Measurements from ENCODE around the gene GNG11.

GNG11 gene

DNA sequence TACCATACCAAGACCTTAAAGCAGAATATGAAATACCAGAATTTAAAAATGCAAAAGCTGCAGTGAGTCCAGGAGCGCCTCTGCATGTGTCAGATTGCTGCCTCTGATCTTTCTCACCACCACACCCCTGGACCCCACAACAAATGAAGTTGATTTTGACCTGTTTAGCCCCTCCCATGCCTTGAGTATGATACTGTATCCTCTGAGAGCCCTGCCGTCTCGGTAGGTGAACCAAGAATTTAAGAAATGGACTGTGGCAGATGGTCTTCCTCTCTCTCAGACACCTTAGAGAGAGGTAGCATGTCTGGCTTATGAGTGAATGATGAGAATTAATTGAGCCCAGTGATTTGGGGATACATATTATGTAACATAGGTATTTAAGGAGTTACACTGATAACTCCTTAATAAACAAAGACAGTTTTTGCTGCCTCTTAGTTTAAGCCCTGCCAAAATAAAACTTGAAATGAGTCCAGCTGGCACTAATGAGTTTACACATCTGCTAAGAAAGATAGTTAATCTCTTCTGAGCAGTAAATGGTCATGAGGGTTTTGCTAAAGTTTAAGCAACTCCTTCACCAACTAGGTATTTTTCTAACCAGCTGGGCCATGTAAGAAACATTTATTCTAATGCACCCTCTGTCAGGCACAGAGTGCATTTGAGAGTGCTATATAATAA lies 26.4 kb upstream of the GNG11 start:
- in situ Hi-C loops (cut with MboI; ENCODE audit: low pct_unique_long_range_greater_than_20kb, low sequenced_read_pairs, unreplicated experiment) = loop anchor here (25.0 kb wide), 1 partner anchor 492 kb away; the partner anchor contains the start of gene COL1A2
- DNase-seq (ENCODE audit: low spot score) = no peak
- TF ChIP-seq, protein P1, sequence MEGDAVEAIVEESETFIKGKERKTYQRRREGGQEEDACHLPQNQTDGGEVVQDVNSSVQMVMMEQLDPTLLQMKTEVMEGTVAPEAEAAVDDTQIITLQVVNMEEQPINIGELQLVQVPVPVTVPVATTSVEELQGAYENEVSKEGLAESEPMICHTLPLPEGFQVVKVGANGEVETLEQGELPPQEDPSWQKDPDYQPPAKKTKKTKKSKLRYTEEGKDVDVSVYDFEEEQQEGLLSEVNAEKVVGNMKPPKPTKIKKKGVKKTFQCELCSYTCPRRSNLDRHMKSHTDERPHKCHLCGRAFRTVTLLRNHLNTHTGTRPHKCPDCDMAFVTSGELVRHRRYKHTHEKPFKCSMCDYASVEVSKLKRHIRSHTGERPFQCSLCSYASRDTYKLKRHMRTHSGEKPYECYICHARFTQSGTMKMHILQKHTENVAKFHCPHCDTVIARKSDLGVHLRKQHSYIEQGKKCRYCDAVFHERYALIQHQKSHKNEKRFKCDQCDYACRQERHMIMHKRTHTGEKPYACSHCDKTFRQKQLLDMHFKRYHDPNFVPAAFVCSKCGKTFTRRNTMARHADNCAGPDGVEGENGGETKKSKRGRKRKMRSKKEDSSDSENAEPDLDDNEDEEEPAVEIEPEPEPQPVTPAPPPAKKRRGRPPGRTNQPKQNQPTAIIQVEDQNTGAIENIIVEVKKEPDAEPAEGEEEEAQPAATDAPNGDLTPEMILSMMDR (IDR thresholded peaks at IDR 0.05; ENCODE audit: extremely low read depth, insufficient read depth, missing control alignments) = no peak

DNA sequence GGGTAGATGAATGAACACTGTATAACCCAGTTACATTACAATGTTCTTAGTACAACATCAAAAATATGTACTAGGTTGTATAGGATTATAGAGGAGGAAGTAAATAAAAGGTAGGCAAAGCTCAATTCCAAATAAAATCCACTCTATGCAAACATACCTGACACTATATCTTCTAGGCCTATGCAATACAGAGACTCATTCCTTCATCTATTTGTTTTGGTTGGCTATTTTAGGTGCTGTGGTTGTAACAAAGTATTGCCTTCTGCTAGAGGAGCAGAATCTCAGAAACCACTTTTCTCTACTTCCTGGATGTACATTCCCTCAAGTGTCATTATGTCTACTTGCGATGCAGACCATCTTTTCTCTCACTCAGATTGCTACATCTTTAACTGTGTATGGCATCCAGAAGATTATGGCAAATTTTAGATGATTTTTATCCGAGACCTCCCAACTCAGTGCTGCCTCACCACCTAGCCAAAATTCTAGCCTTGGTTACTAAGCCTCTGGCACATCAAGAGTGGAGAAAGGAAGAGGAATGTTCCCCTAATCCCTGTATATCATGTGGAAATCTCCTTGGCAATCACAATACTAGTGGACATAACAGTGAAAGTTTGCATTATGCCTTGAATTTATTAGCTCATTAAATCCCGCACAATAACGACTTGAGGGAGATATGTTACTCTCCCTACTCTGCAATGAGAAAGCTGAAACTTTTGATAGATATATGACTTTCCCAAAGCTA lies 25.5 kb upstream of the GNG11 start:
- DNase-seq (ENCODE audit: low spot score) = no peak
- TF ChIP-seq, protein P1 (IDR thresholded peaks at IDR 0.05; ENCODE audit: extremely low read depth, insufficient read depth, missing control alignments) = no peak
- in situ Hi-C loops (cut with MboI; ENCODE audit: low pct_unique_long_range_greater_than_20kb, low sequenced_read_pairs, unreplicated experiment) = loop anchor here (25.0 kb wide), 1 partner anchor 491 kb away; the partner anchor contains the start of gene COL1A2

DNA sequence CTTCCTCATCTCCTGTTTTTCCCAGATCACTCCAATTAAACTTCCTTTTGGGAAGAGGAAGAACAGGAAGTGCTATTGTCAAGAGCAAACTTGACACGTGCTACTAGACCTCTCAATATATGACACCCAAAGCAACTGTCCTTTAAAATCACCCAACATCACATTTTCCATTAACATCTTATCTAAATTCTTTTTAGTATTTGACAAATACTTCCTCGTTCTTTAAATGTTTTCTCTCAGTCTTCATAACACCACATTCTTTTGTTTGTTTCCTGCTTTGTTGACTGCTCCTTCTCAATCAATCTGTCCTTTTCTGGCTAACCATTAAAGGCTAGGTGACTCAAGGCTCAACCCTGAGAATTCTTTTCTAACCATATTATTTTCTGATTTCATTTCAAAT lies 23.9 kb upstream of the GNG11 start:
- TF ChIP-seq, protein P1 (IDR thresholded peaks at IDR 0.05; ENCODE audit: extremely low read depth, insufficient read depth, missing control alignments) = no peak
- in situ Hi-C loops (cut with MboI; ENCODE audit: low pct_unique_long_range_greater_than_20kb, low sequenced_read_pairs, unreplicated experiment) = loop anchor here (25.0 kb wide), 1 partner anchor 490 kb away; the partner anchor contains the start of gene COL1A2

DNA sequence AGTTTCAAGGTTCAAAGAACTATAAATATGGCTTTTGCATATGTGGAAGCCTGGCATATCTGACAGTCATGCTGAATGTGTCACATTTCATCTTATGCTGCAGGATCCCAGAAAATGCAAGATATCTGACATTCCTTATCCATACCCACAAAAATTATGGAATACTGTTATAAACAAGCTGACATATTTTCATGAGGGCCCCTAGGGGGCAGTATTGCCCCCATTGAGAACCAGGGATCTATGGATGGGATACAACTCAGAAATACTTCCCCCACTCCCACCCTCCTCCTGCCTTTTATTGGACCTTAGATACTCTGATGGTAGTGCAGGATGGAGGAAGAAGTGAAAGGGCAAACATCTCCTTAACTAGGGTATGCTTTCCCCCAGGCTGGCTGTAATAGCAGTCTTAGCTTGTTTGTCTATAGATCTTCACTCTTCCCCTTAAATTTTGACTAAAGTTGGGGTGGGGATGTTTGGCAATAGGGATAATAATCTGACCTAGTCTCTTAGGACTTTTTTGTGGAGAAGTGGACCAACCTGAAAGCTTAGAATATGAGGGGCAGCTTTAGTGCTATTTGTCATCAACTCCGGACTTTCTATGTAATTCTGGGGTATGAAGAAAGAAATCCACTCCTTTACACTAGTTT lies 18.6 kb upstream of the GNG11 start:
- no peak for DNase-seq (ENCODE audit: low spot score)
- TF ChIP-seq, protein P1 (IDR thresholded peaks at IDR 0.05; ENCODE audit: extremely low read depth, insufficient read depth, missing control alignments) = peak; percentile 62
- in situ Hi-C loops (cut with MboI; ENCODE audit: low pct_unique_long_range_greater_than_20kb, low sequenced_read_pairs, unreplicated experiment) = loop anchor here (10.0 kb wide), 1 partner anchor 182 kb away; no protein-coding TSS in a partner anchor

More for the DNA sequence above, 23.9 kb upstream of the GNG11 start:
- DNase-seq (ENCODE audit: low spot score) = no peak

DNA sequence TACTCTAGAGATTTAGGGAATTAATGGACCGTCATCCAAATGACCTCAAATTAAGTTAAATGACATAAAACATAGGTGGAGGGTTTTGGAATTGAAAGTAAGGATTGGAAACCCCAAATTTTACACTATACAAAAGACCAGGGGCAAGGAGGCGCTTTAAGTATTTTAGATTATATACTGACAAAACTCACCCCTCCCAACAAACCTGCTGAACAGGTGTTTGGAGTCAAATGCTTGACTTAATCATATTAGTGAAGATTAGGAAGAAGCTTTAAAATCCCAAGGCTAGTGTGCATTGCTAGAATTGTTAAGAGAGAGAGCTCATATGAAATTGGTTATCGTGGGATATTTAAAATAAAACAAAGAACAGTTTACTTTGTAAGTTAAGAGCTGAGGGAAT lies 15.3 kb upstream of the GNG11 start, which contains the start of gene GNGT1:
Gene GNGT1 (plus strand): TSS at position 301 of the 400 bp plus-strand sequence. CDS start 180 bp downstream, outside the sequence.
- TF ChIP-seq, protein P1 (IDR thresholded peaks at IDR 0.05; ENCODE audit: extremely low read depth, insufficient read depth, missing control alignments) = no peak
- DNase-seq (ENCODE audit: low spot score) = no peak
- in situ Hi-C loops (cut with MboI; ENCODE audit: low pct_unique_long_range_greater_than_20kb, low sequenced_read_pairs, unreplicated experiment) = loop anchor here (10.0 kb wide), 1 partner anchor 179 kb away; no protein-coding TSS in a partner anchor

Data from GM13977 (cell line).